SK-N-SH (cell line): ENCODE data around the gene COX15. TPM values are rescaled to one million over a fixed set of nuclear protein-coding genes. Genes with fewer than 3 reads are reported as not detected.

Experiments
- CTCF ChIA-PET: fragments of 300-600, 350-600 bp; formaldehyde crosslinking; extraction: SDS; loops from one replicate; lab custom pipeline; 2021; lab: Yijun Ruan, JAX
- POLR2A ChIA-PET: fragments of 350-600 bp; sonication (Branson Sonifier 250); formaldehyde crosslinking; extraction: SDS; loops from one replicate; lab custom pipeline; 2020; ENCODE audit warnings: antibody characterized with exemption, inconsistent platforms; lab: Yijun Ruan, JAX
- DNase-seq: peaks from one replicate; pipeline ENCODE4 v3.0.0; 2012
- H2AFZ ChIP-seq: fragments of 200-600 bp; sonication (generic); 2 replicates; pipeline ENCODE4 v1.8.1; 2016; ENCODE audit warnings: antibody characterized with exemption, mild to moderate bottlenecking, low read depth
- H3F3A ChIP-seq: fragments of 200-600 bp; sonication (generic); replicated peaks from 2 replicates; pipeline ENCODE3; 2016; ENCODE audit warnings: antibody characterized with exemption, mild to moderate bottlenecking; ENCODE audit not compliant: insufficient read depth
- H3K27ac ChIP-seq, 2 experiments: fragments of 200-500 bp in 1 of 2; fragments of 200-600 bp in 1 of 2; sonication (Bioruptor generic) in 1 of 2; sonication (generic), shearing (Covaris generic) in 1 of 2; 2 replicates each; pipeline versions ENCODE4 v1.5.1 to v1.6.1; 2014 to 2016; ENCODE audit warnings: low read depth in 2 of 2, inconsistent platforms in 1 of 2, low read length in 1 of 2, mild to moderate bottlenecking in 1 of 2, mixed read lengths in 1 of 2
- H3K27me3 ChIP-seq: fragments of 200-600 bp; sonication (generic), shearing (Covaris generic); 2 replicates; pipeline ENCODE4 v1.6.1; 2016; ENCODE audit warnings: mixed run types; ENCODE audit not compliant: insufficient read depth
- H3K36me3 ChIP-seq, 2 experiments: fragments of 200-500 bp in 1 of 2; fragments of 200-600 bp in 1 of 2; sonication (Bioruptor generic) in 1 of 2; sonication (generic) in 1 of 2; replicated peaks in 1 of 2; 2 replicates each; pipeline versions ENCODE3 to v1.5.1; 2014 to 2016; ENCODE audit warnings: low read length in 1 of 2, mild to moderate bottlenecking in 1 of 2; ENCODE audit not compliant: insufficient read depth in 2 of 2, control insufficient read depth in 1 of 2
- H3K4me1 ChIP-seq, 2 experiments: fragments of 200-500 bp in 1 of 2; fragments of 200-600 bp in 1 of 2; sonication (Bioruptor generic) in 1 of 2; sonication (generic), shearing (Covaris generic) in 1 of 2; 2 replicates each; pipeline versions ENCODE4 v1.5.1 to v1.6.1; 2014 to 2016; ENCODE audit warnings: low read depth in 1 of 2, low read length in 1 of 2, mixed run types in 1 of 2; ENCODE audit not compliant: insufficient read depth in 2 of 2, control insufficient read depth in 1 of 2
- H3K4me2 ChIP-seq: fragments of 200-600 bp; sonication (generic), shearing (Covaris generic); 2 replicates; pipeline ENCODE4 v1.6.1; 2017; ENCODE audit warnings: mixed run types
- H3K4me3 ChIP-seq, 2 experiments: fragments of 200-500 bp in 1 of 2; fragments of 200-600 bp in 1 of 2; sonication (Bioruptor generic) in 1 of 2; sonication (generic), shearing (Covaris generic) in 1 of 2; 2 replicates each; pipeline versions ENCODE4 v1.5.1 to v1.8.1; 2014 to 2016; ENCODE audit warnings: low read depth in 2 of 2, inconsistent platforms in 1 of 2, low read length in 1 of 2, mild to moderate bottlenecking in 1 of 2, mixed read lengths in 1 of 2, moderate library complexity in 1 of 2
- H3K79me2 ChIP-seq: fragments of 200-600 bp; sonication (generic); 2 replicates; pipeline ENCODE4 v1.8.1; 2017; ENCODE audit warnings: mild to moderate bottlenecking; ENCODE audit not compliant: insufficient read depth
- H3K9ac ChIP-seq: fragments of 200-600 bp; sonication (generic); 2 replicates; pipeline ENCODE4 v1.6.1; 2017; ENCODE audit warnings: mixed run types
- H3K9me2 ChIP-seq: fragments of 200-600 bp; sonication (generic); 2 replicates; pipeline ENCODE4 v1.6.1; 2017; ENCODE audit warnings: mixed run types
- H3K9me3 ChIP-seq: fragments of 200-600 bp; sonication (generic); 2 replicates; pipeline ENCODE4 v1.6.1; 2017; ENCODE audit warnings: mixed run types, mild to moderate bottlenecking, moderate library complexity
- H4K20me1 ChIP-seq: fragments of 200-600 bp; sonication (generic); 2 replicates; pipeline ENCODE4 v1.6.1; 2017; ENCODE audit warnings: mild to moderate bottlenecking, mixed run types; ENCODE audit not compliant: insufficient read depth
- ELF1 ChIP-seq: IDR thresholded peaks from 2 replicates; pipeline ENCODE4 v1.4.0; 2012
- GABPA ChIP-seq: IDR thresholded peaks from 2 replicates; pipeline ENCODE4 v1.4.0; 2012; ENCODE audit warnings: low read depth, mild to moderate bottlenecking
- RCOR1 ChIP-seq: fragments of 150-350 bp; IDR thresholded peaks from 2 replicates; pipeline ENCODE4 v1.6.1; 2017; ENCODE audit warnings: antibody characterized with exemption, low read length
- RXRA ChIP-seq: IDR thresholded peaks from 2 replicates; pipeline ENCODE4 v1.4.0; 2012; ENCODE audit warnings: low read depth, mild to moderate bottlenecking, borderline replicate concordance
- SMC3 ChIP-seq: IDR thresholded peaks from 2 replicates; pipeline ENCODE4 v1.6.1; 2012; ENCODE audit warnings: low read depth, low read length, improper control_type of control experiment
- TAF1 ChIP-seq: IDR thresholded peaks from 2 replicates; pipeline ENCODE4 v1.6.1; 2012; ENCODE audit warnings: low read depth, mild to moderate bottlenecking, low read length, moderate library complexity, borderline replicate concordance
- WGBS: methylation state at CpG from one replicate; pipeline ENCODE4 v1.1.6; 2017; ENCODE audit warnings: low lambda C conversion rate; 5-methylcytosine and 5-hydroxymethylcytosine counted together
- polyA plus RNA-seq, 3 experiments: library from polyadenylated mRNA; depleted of rRNA; stranded (reverse); fragments of >200 nt; gene quantifications; 2 replicates each; pipeline ENCODE4 v1.2.3, GENCODE V29; 2012
- TF ChIP-seq, protein P1 (sequence below): IDR thresholded peaks from 2 replicates; pipeline ENCODE4; 2012
- TF ChIP-seq, protein P2 (sequence below): IDR thresholded peaks from 2 replicates; pipeline ENCODE4 v1.4.0; 2012; ENCODE audit warnings: low read depth, borderline replicate concordance
- TF ChIP-seq, protein P3 (sequence below): IDR thresholded peaks from 2 replicates; pipeline ENCODE4 v1.6.1; 2012; ENCODE audit warnings: mild to moderate bottlenecking, low read depth, low read length, moderate library complexity
- TF ChIP-seq, protein P4 (sequence below): fragments of 150-350 bp; IDR thresholded peaks from 2 replicates; pipeline ENCODE4 v1.6.1; 2016; ENCODE audit warnings: mild to moderate bottlenecking, low read depth, low read length
- TF ChIP-seq, protein P5 (sequence below): fragments of 200-600 bp; sonication (generic); IDR thresholded peaks from 2 replicates; pipeline ENCODE4 v1.6.1; 2017; ENCODE audit warnings: antibody characterized with exemption, mild to moderate bottlenecking, moderate library complexity

Gene COX15
- polyA plus RNA-seq, 1 of the 3 experiments (the other 2 are of a cell fraction), result 20.4 TPM

DNA sequence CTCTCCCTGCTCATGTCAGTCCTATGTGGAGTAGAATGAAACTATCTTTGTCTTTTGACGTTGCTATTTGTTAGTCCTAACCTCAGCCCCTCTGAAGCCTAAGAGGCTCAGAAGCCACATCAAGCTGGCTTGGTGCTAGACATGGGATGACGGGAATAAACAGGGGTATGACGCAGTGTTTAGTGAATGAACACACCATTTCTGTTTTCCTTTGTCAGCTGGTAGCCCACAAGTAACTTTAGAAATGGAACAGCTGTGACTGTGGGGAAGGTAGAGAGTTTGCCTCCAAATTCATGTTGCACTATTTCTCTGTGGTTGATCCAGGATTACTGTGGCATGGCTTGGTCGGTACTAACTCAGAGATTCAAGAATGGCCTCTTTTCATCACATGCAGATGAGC is 31.3 kb downstream of the COX15 start:
- H2AFZ ChIP-seq, result no peak overlapping the region
- H4K20me1 ChIP-seq, result no peaks in the 10 kb centered on the region
- peaks cover 77 to 78% of the 10 kb centered on the region in 2 experiments for H3K36me3 ChIP-seq
- H3K27me3 ChIP-seq, result no peaks in the 10 kb centered on the region
- 94% methylated on average over 4 of the region's 4 CpGs for WGBS
- H3K9me2 ChIP-seq, result no peaks in the 10 kb centered on the region
- no peak overlapping the region for H3K27ac ChIP-seq
- TF ChIP-seq TAF1 (no peak), GABPA (no peak), RXRA (no peak)
- TF ChIP-seq, protein P1, sequence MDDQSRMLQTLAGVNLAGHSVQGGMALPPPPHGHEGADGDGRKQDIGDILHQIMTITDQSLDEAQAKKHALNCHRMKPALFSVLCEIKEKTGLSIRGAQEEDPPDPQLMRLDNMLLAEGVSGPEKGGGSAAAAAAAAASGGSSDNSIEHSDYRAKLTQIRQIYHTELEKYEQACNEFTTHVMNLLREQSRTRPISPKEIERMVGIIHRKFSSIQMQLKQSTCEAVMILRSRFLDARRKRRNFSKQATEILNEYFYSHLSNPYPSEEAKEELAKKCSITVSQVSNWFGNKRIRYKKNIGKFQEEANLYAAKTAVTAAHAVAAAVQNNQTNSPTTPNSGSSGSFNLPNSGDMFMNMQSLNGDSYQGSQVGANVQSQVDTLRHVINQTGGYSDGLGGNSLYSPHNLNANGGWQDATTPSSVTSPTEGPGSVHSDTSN, result no peak
- TF ChIP-seq, protein P2, sequence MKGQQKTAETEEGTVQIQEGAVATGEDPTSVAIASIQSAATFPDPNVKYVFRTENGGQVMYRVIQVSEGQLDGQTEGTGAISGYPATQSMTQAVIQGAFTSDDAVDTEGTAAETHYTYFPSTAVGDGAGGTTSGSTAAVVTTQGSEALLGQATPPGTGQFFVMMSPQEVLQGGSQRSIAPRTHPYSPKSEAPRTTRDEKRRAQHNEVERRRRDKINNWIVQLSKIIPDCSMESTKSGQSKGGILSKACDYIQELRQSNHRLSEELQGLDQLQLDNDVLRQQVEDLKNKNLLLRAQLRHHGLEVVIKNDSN, result no peak
- TF ChIP-seq, protein P3, sequence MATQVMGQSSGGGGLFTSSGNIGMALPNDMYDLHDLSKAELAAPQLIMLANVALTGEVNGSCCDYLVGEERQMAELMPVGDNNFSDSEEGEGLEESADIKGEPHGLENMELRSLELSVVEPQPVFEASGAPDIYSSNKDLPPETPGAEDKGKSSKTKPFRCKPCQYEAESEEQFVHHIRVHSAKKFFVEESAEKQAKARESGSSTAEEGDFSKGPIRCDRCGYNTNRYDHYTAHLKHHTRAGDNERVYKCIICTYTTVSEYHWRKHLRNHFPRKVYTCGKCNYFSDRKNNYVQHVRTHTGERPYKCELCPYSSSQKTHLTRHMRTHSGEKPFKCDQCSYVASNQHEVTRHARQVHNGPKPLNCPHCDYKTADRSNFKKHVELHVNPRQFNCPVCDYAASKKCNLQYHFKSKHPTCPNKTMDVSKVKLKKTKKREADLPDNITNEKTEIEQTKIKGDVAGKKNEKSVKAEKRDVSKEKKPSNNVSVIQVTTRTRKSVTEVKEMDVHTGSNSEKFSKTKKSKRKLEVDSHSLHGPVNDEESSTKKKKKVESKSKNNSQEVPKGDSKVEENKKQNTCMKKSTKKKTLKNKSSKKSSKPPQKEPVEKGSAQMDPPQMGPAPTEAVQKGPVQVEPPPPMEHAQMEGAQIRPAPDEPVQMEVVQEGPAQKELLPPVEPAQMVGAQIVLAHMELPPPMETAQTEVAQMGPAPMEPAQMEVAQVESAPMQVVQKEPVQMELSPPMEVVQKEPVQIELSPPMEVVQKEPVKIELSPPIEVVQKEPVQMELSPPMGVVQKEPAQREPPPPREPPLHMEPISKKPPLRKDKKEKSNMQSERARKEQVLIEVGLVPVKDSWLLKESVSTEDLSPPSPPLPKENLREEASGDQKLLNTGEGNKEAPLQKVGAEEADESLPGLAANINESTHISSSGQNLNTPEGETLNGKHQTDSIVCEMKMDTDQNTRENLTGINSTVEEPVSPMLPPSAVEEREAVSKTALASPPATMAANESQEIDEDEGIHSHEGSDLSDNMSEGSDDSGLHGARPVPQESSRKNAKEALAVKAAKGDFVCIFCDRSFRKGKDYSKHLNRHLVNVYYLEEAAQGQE, result no peak
- H3K4me3 ChIP-seq, result no peak overlapping the region
- H3K79me2 ChIP-seq, result no peaks in the 10 kb centered on the region; the same call in 1 of the 2 replicates
- H3K9ac ChIP-seq, result no peak overlapping the region
- DNase-seq, result no peak
- H3K4me2 ChIP-seq, result no peak overlapping the region
- CTCF ChIA-PET, result interaction anchor here (0.7 to 2.6 kb wide), 2 partner anchors 11 to 885 kb away, joined by 3 to 14 read pairs; no protein-coding TSS in a partner anchor
- no peaks in the 10 kb centered on the region for H3K9me3 ChIP-seq
- H3F3A ChIP-seq, result peaks cover 4% of the 10 kb centered on the region
- POLR2A ChIA-PET, result no interaction called here
- no peaks in the 10 kb centered on the region; a peak in 1 of 4 replicates for H3K4me1 ChIP-seq

DNA sequence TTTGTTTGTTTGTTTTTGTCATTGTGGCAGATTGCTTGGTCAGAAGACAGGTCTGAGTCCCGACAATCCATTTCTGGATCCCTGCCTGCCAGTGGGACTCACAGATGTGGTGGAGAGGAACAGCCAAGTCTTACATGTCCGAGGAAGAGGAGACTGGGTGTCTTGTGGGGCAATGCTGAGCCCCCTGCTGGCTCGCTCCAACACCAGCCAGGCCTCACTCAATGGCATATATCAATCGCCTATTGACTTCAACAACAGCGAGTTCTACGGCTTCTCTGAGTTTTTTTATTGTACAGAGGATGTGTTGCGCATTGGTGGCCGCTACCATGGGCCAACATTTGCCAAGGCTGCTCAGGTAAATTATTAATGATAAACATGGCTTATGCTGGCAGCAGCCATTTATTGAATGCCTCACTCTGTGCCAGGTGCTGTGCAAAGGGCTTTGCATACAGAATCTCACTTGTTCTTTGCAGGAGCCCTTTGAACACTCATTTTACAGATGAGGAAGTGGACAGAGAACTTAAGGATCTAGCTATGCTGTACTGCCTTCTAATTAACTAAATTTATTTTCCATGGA is 33.3 kb downstream of the COX15 start:
- Histone ChIP-seq H3K4me1 (peaks cover 0 to 4% of the 10 kb centered on the region in 2 experiments; a peak in 1 of 4 replicates), H3K9ac (no peak overlapping the region), H3K36me3 (peaks cover 63 to 70% of the 10 kb centered on the region in 2 experiments), H3K9me2 (no peaks in the 10 kb centered on the region), H3K4me2 (no peak overlapping the region), H3K79me2 (no peaks in the 10 kb centered on the region; the same call in 1 of the 2 replicates), H3K9me3 (no peaks in the 10 kb centered on the region), H3K27me3 (no peaks in the 10 kb centered on the region), H3K27ac (no peak overlapping the region), H3F3A (peaks cover 9% of the 10 kb centered on the region), H3K4me3 (no peak overlapping the region), H2AFZ (no peak overlapping the region), H4K20me1 (no peaks in the 10 kb centered on the region)
- no peak for DNase-seq
- CTCF ChIA-PET, result interaction anchor here (1.2 kb wide), 1 partner anchor 12 kb away, joined by 4 read pairs; no protein-coding TSS in a partner anchor
- no peak for TF ChIP-seq GABPA
- TF ChIP-seq, protein P1, result no peak
- TF ChIP-seq RCOR1, result no peak
- TF ChIP-seq, protein P4, sequence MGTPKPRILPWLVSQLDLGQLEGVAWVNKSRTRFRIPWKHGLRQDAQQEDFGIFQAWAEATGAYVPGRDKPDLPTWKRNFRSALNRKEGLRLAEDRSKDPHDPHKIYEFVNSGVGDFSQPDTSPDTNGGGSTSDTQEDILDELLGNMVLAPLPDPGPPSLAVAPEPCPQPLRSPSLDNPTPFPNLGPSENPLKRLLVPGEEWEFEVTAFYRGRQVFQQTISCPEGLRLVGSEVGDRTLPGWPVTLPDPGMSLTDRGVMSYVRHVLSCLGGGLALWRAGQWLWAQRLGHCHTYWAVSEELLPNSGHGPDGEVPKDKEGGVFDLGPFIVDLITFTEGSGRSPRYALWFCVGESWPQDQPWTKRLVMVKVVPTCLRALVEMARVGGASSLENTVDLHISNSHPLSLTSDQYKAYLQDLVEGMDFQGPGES, result no peak
- no peak for TF ChIP-seq ELF1
- TF ChIP-seq SMC3, result no peak
- TF ChIP-seq, protein P5, sequence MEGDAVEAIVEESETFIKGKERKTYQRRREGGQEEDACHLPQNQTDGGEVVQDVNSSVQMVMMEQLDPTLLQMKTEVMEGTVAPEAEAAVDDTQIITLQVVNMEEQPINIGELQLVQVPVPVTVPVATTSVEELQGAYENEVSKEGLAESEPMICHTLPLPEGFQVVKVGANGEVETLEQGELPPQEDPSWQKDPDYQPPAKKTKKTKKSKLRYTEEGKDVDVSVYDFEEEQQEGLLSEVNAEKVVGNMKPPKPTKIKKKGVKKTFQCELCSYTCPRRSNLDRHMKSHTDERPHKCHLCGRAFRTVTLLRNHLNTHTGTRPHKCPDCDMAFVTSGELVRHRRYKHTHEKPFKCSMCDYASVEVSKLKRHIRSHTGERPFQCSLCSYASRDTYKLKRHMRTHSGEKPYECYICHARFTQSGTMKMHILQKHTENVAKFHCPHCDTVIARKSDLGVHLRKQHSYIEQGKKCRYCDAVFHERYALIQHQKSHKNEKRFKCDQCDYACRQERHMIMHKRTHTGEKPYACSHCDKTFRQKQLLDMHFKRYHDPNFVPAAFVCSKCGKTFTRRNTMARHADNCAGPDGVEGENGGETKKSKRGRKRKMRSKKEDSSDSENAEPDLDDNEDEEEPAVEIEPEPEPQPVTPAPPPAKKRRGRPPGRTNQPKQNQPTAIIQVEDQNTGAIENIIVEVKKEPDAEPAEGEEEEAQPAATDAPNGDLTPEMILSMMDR, result peak; percentile 14; the same call in 1 of the 2 replicates
- WGBS, result 95% methylated on average over 8 of the region's 8 CpGs
- POLR2A ChIA-PET, result no interaction called here
